Activated CD8-positive, alpha-beta memory T cell treated with anti-CD3 and anti-CD28 coated beads for 36 hours (primary cell): ENCODE results near the gene SMIM36. TPM values are rescaled to one million over a fixed set of nuclear protein-coding genes. Genes with fewer than 3 reads are reported as not detected.
"Not testable (repeated sequence)": the region's sequence is repeated elsewhere in the genome, so short reads cannot be mapped to it uniquely, and the experiment has no call there.

Experiments used
- CTCF ChIA-PET: fragments of 350-600 bp; sonication (Branson Sonifier 250); formaldehyde crosslinking; loops from one replicate; lab custom pipeline; 2021; ENCODE audit warnings: antibody characterized with exemption; lab: Charles Lee
- POLR2A ChIA-PET: fragments of 350-600 bp; sonication (Branson Sonifier 250); formaldehyde crosslinking; loops from one replicate; lab custom pipeline; 2021; ENCODE audit warnings: antibody characterized with exemption; lab: Charles Lee
- total RNA-seq, 2 experiments: library from RNA; stranded (reverse); gene quantifications; one replicate each; pipeline ENCODE4 v1.2.3, GENCODE V29; 2021

Gene SMIM36
- total RNA-seq, 2 experiments from 2014 or later: not detected

- ChIA-PET POLR2A (no interaction called here), CTCF (no interaction called here)
These were observed 48.5 kb downstream of the SMIM36 start for GRCh38 chr17:55462711-55463110.

- ChIA-PET CTCF (no interaction called here), POLR2A (no interaction called here)
These were observed 49.0 kb downstream of the SMIM36 start for GRCh38 chr17:55462234-55462633.

- POLR2A ChIA-PET: interaction anchor here (0.7 to 1.4 kb wide), 2 partner anchors 38 to 1587 kb away, joined by 3 to 8 read pairs; partner anchors contain the start of gene MMD
- CTCF ChIA-PET: no interaction called here
These were observed 52.3 kb downstream of the SMIM36 start for GRCh38 chr17:55458978-55459377.

GRCh38 chr17:55458287-55458900 lies 52.9 kb downstream of the SMIM36 start:
- ChIA-PET POLR2A (interaction anchor here (1.4 kb wide), 1 partner anchor 37 kb away, joined by 8 read pairs; the partner anchor contains the start of gene MMD), CTCF (no interaction called here)

GRCh38 chr17:55456307-55457240 lies 54.7 kb downstream of the SMIM36 start:
- CTCF ChIA-PET: interaction anchor here (0.7 kb wide), 1 partner anchor 58 kb away, joined by 3 read pairs; no protein-coding TSS in a partner anchor

GRCh38 chr17:55454906-55455474 lies 56.3 kb downstream of the SMIM36 start:
- ChIA-PET CTCF (no interaction called here), POLR2A (no interaction called here)

More at GRCh38 chr17:55456307-55457240, 54.7 kb downstream of the SMIM36 start:
- POLR2A ChIA-PET: no interaction called here

GRCh38 chr17:55453839-55454557 lies 57.3 kb downstream of the SMIM36 start:
- CTCF ChIA-PET: no interaction called here
- POLR2A ChIA-PET: no interaction called here

- POLR2A ChIA-PET: no interaction called here
- CTCF ChIA-PET: no interaction called here
These were observed 59.0 kb downstream of the SMIM36 start for GRCh38 chr17:55452139-55452790.

GRCh38 chr17:55451758-55452138 lies 59.5 kb downstream of the SMIM36 start:
- POLR2A ChIA-PET: no interaction called here
- CTCF ChIA-PET: no interaction called here

- CTCF ChIA-PET: no interaction called here
- POLR2A ChIA-PET: no interaction called here
These were observed 60.0 kb downstream of the SMIM36 start for GRCh38 chr17:55451203-55451641.

GRCh38 chr17:55450232-55450825 lies 60.9 kb downstream of the SMIM36 start:
- CTCF ChIA-PET: no interaction called here
- POLR2A ChIA-PET: no interaction called here

GRCh38 chr17:55448681-55449080 lies 62.6 kb downstream of the SMIM36 start:
- CTCF ChIA-PET: no interaction called here
- POLR2A ChIA-PET: no interaction called here

- ChIA-PET POLR2A (no interaction called here), CTCF (interaction anchor here (1.0 kb wide), 1 partner anchor 63 kb away, joined by 3 read pairs; no protein-coding TSS in a partner anchor)
These were observed 64.6 kb downstream of the SMIM36 start for GRCh38 chr17:55446581-55447205.

- CTCF ChIA-PET: interaction anchor here (0.7 kb wide), 1 partner anchor 164 kb away, joined by 4 read pairs; no protein-coding TSS in a partner anchor
- POLR2A ChIA-PET: not testable (repeated sequence)
These were observed 65.2 kb downstream of the SMIM36 start for GRCh38 chr17:55446004-55446403.

GRCh38 chr17:55444471-55445441 lies 66.5 kb downstream of the SMIM36 start:
- CTCF ChIA-PET: no interaction called here
- POLR2A ChIA-PET: no interaction called here

- POLR2A ChIA-PET: no interaction called here
- CTCF ChIA-PET: no interaction called here
These were observed 67.3 kb downstream of the SMIM36 start for GRCh38 chr17:55443904-55444303.
